ENCODE measurements around the gene GPR141.

GRCh38 chr7:37771801-37772200 lies 88.2 kb downstream of the GPR141 start:
- no peak for TF ChIP-seq RHOXF2B (CRISPR knock-in tag; conservative IDR thresholded peaks at IDR 0.05)
- no peak for TF ChIP-seq RBM25 (IDR thresholded peaks at IDR 0.05; ENCODE audit: low read depth, low read length, severe bottlenecking)
- no peak for TF ChIP-seq ZBTB8A (IDR thresholded peaks at IDR 0.05; ENCODE audit: partially characterized antibody)
- no peak for TF ChIP-seq SP2 (IDR thresholded peaks at IDR 0.05; ENCODE audit: extremely low read depth, low read depth, low read length, poor library complexity, severe bottlenecking)
- TF ChIP-seq CTCF (IDR thresholded peaks at IDR 0.05 in 2 of 3, conservative IDR thresholded peaks at IDR 0.05 in 1 of 3; ENCODE audit: insufficient read depth in 2 of 3, low read depth in 1 of 3, low read length in 3 of 3) = no peak
- no peak for TF ChIP-seq ZNF695 (CRISPR knock-in tag; IDR thresholded peaks at IDR 0.05)
- TF ChIP-seq BMI1 (IDR thresholded peaks at IDR 0.05; ENCODE audit: low read length) = no peak
- TF ChIP-seq GTF2F1 (IDR thresholded peaks at IDR 0.05; ENCODE audit: low read depth, low read length) = no peak
- no peak for TF ChIP-seq REST (IDR thresholded peaks at IDR 0.05; ENCODE audit: borderline replicate concordance)
- TF ChIP-seq REST (CRISPR knock-in tag; IDR thresholded peaks at IDR 0.05; ENCODE audit: low read depth) = no peak
- TF ChIP-seq ARNT (IDR thresholded peaks at IDR 0.05) = no peak
- TF ChIP-seq EGR1 (conservative IDR thresholded peaks at IDR 0.05) = no peak

All from K562 (cell line).